Thymus (tissue), 11 donors: ENCODE data around the gene GPAT3. TPM values are rescaled to one million over a fixed set of nuclear protein-coding genes. Genes with fewer than 3 reads are reported as not detected.
"Not testable (repeated sequence)": the region's sequence is repeated elsewhere in the genome, so short reads cannot be mapped to it uniquely, and the experiment has no call there.

Experiments used
- DNase-seq, 9 donors: peaks; one replicate each; pipeline ENCODE4 v3.0.0-alpha.2; 2013; ENCODE audit warnings: low spot score in 9 of 9, low read depth in 6 of 9, missing footprints in 1 of 9
- H3K27ac ChIP-seq, 2 donors: one replicate each; pipeline ENCODE4 v1.5.1; 2013; ENCODE audit warnings: control low read depth in 1 of 2, low read depth in 1 of 2, low read length in 1 of 2, mild to moderate bottlenecking in 1 of 2, moderate library complexity in 1 of 2
- H3K27me3 ChIP-seq, 2 donors: one replicate each; pipeline ENCODE4 v1.5.1; 2013; ENCODE audit warnings: low read length in 1 of 2; ENCODE audit not compliant: control insufficient read depth in 2 of 2, insufficient read depth in 1 of 2
- H3K36me3 ChIP-seq, 2 donors: one replicate each; pipeline ENCODE4 v1.5.1; 2013; ENCODE audit warnings: low read length in 1 of 2, mild to moderate bottlenecking in 1 of 2, moderate library complexity in 1 of 2; ENCODE audit not compliant: control insufficient read depth in 2 of 2, insufficient read depth in 2 of 2
- H3K4me1 ChIP-seq, 2 donors: one replicate each; pipeline ENCODE4 v1.5.1; 2013; ENCODE audit warnings: low read length in 2 of 2; ENCODE audit not compliant: control insufficient read depth in 2 of 2, insufficient read depth in 2 of 2
- H3K4me3 ChIP-seq, 2 donors: one replicate each; pipeline ENCODE4 v1.5.1; 2013; ENCODE audit warnings: low read length in 2 of 2, control low read depth in 1 of 2, mild to moderate bottlenecking in 1 of 2
- H3K9me3 ChIP-seq, 2 donors: one replicate each; pipeline ENCODE4 v1.5.1; 2013; ENCODE audit warnings: low read length in 1 of 2, mild to moderate bottlenecking in 1 of 2; ENCODE audit not compliant: control insufficient read depth in 2 of 2, insufficient read depth in 1 of 2
- WGBS: extraction: QIAGEN DNeasy Blood & Tissue Kit; methylation state at CpG from one replicate; pipeline ENCODE4 v1.1.7; 2013; 5-methylcytosine and 5-hydroxymethylcytosine counted together
- polyA plus RNA-seq: library from polyadenylated mRNA; stranded (reverse); fragments of 200-250 nt; gene quantifications from one replicate; pipeline ENCODE4 v1.2.3, GENCODE V29; 2013
- total RNA-seq: library from RNA; stranded (reverse); fragments of 120-200 nt; gene quantifications from one replicate; pipeline ENCODE4 v1.2.4, GENCODE V29; 2013
- donor health status: healthy.

The GPAT3 gene
- total and polyA plus RNA-seq, 2 donors: 1.8 to 2.6 TPM

- Histone ChIP-seq H3K9me3 (no peaks in the 10 kb centered on the region), H3K4me3 (no peak overlapping the region), H3K27ac (no peak overlapping the region), H3K4me1 (peaks cover 0 to 3% of the 10 kb centered on the region in 2 donors), H3K27me3 (no peaks in the 10 kb centered on the region), H3K36me3 (no peaks in the 10 kb centered on the region)
- WGBS: 92% methylated on average over 4 of the region's 4 CpGs
- no peak for DNase-seq
Measured at GRCh38 chr4:83504503-83504902, 31.4 kb upstream of the GPAT3 start.

GRCh38 chr4:83504996-83505395, 30.9 kb upstream of the GPAT3 start:
- Histone ChIP-seq H3K36me3 (no peaks in the 10 kb centered on the region), H3K4me3 (no peak overlapping the region), H3K9me3 (no peaks in the 10 kb centered on the region), H3K27ac (no peak overlapping the region), H3K4me1 (peaks cover 0 to 3% of the 10 kb centered on the region in 2 donors), H3K27me3 (no peaks in the 10 kb centered on the region)
- 97% methylated on average over 10 of the region's 10 CpGs for whole genome bisulfite sequencing
- no peak for DNase-seq

- 83% methylated on average over 3 of the region's 3 CpGs for WGBS
- H3K27me3 ChIP-seq, H3K36me3 ChIP-seq, H3K4me3 ChIP-seq, H3K9me3 ChIP-seq, H3K27ac ChIP-seq, H3K4me1 ChIP-seq: not testable (repeated sequence)
- DNase-seq: peak in 1 of 9 donors; percentile 20
Measured at GRCh38 chr4:83509156-83509585, 26.7 kb upstream of the GPAT3 start.

GRCh38 chr4:83510442-83510841, 25.5 kb upstream of the GPAT3 start:
- no peak overlapping the region for H3K4me3 ChIP-seq
- H3K4me1 ChIP-seq: no peaks in the 10 kb centered on the region
- no peak for DNase-seq
- no peaks in the 10 kb centered on the region for H3K27me3 ChIP-seq
- H3K36me3 ChIP-seq: no peaks in the 10 kb centered on the region
- no peaks in the 10 kb centered on the region for H3K9me3 ChIP-seq
- H3K27ac ChIP-seq: no peak overlapping the region
- WGBS: 97% methylated on average over 4 of the region's 4 CpGs

- WGBS: 96% methylated on average over 3 of the region's 3 CpGs
Measured at GRCh38 chr4:83516042-83516772, 19.7 kb upstream of the GPAT3 start.

GRCh38 chr4:83522239-83522638, 13.7 kb upstream of the GPAT3 start:
- H3K36me3 ChIP-seq: no peaks in the 10 kb centered on the region
- no peak overlapping the region for H3K4me3 ChIP-seq
- H3K9me3 ChIP-seq: no peaks in the 10 kb centered on the region
- H3K27me3 ChIP-seq: no peaks in the 10 kb centered on the region
- no peak overlapping the region for H3K27ac ChIP-seq
- H3K4me1 ChIP-seq: no peaks in the 10 kb centered on the region
- DNase-seq: no peak
- WGBS: 92% methylated on average over 3 of the region's 3 CpGs

More at GRCh38 chr4:83516042-83516772, 19.7 kb upstream of the GPAT3 start:
- no peaks in the 10 kb centered on the region for H3K36me3 ChIP-seq
- no peak overlapping the region for H3K4me3 ChIP-seq
- no peaks in the 10 kb centered on the region for H3K27me3 ChIP-seq
- H3K27ac ChIP-seq: no peak overlapping the region
- H3K9me3 ChIP-seq: no peaks in the 10 kb centered on the region
- no peak for DNase-seq
- no peaks in the 10 kb centered on the region for H3K4me1 ChIP-seq

- no peak overlapping the region for H3K27ac ChIP-seq
- no peaks in the 10 kb centered on the region for H3K27me3 ChIP-seq
- no peak overlapping the region for H3K4me3 ChIP-seq
- no peak for DNase-seq
- peaks cover 0 to 4% of the 10 kb centered on the region in 2 donors for H3K9me3 ChIP-seq
- no peaks in the 10 kb centered on the region for H3K4me1 ChIP-seq
- no peaks in the 10 kb centered on the region for H3K36me3 ChIP-seq
- 96% methylated on average over 2 of the region's 2 CpGs for WGBS
Measured at GRCh38 chr4:83527671-83528070, 8.2 kb upstream of the GPAT3 start.

- no peaks in the 10 kb centered on the region for H3K9me3 ChIP-seq
- H3K36me3 ChIP-seq: no peaks in the 10 kb centered on the region
- H3K27ac ChIP-seq: no peak overlapping the region
- DNase-seq: no peak
- 10% methylated on average over 46 of the region's 46 CpGs for WGBS
- H3K27me3 ChIP-seq: peaks cover 27 to 57% of the 10 kb centered on the region in 2 donors
- peaks cover 5 to 14% of the 10 kb centered on the region in 2 donors for H3K4me1 ChIP-seq
- H3K4me3 ChIP-seq: peak overlapping the region; percentile 44 to 49
Measured at GRCh38 chr4:83536362-83537272, 709 bp downstream of the GPAT3 start.

- 96% methylated on average over 5 of the region's 5 CpGs for WGBS
- peaks cover 3 to 15% of the 10 kb centered on the region in 2 donors for H3K27me3 ChIP-seq
- H3K4me1 ChIP-seq: no peaks in the 10 kb centered on the region
- DNase-seq: no peak
- H3K27ac ChIP-seq: no peak overlapping the region
- H3K36me3 ChIP-seq: no peaks in the 10 kb centered on the region
- H3K9me3 ChIP-seq: no peaks in the 10 kb centered on the region
- no peak overlapping the region for H3K4me3 ChIP-seq
Measured at GRCh38 chr4:83542225-83542624, 6.3 kb downstream of the GPAT3 start.
